Superior temporal gyrus (tissue), 1 donor: ENCODE measurements around the gene MACROH2A2.
"Not testable (repeated sequence)": the region's sequence is repeated elsewhere in the genome, so short reads cannot be mapped to it uniquely, and the experiment has no call there.

Experiments
- DNase-seq: peaks from one replicate; pipeline ENCODE4 v3.0.0-alpha.2; 2016; ENCODE audit errors: extremely low spot score

The MACROH2A2 gene

DNA sequence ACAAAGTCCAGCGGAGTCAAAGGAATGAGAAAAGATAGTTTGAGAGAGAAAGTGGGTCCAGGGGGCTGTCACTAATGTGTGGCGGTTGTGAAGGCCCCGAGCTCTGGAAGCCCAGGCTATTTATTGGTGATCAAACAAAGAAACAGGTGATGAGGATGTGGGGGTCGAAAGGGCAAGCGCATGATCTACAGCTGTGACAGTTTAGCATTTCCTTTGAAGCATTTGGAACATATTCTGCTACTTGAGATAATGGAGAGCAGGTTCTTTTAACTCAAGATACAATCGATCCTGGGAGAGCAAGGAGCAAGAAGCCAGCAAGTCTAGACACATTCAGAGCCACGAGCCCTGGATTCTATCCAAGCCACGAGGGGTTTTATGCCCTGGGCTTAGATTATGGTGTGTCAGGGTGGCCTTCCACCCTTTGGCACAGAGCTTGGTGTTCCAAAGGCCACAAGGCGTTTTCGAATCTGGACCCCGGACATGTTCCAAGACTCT, 48.5 kb downstream of the MACROH2A2 start:
- not testable (repeated sequence) for DNase-seq

DNA sequence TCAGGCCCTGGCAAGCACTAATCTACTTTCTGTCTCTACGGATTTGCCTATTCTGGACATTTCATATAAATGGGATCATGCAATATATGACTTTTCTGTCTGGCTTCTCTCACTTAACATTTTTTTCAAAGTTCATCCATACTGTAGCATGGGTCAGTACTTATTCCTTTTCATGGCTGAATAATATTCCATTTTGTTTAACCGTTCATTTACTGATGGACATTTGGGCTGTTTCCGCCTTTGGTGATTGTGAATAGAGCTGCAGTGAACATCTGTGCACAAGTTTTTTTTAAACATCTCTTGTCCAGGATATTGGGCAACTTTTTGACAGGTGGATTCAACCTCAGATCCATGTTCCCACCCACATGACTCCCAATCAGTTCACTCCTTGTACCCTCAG, 49.0 kb downstream of the MACROH2A2 start:
- no peak for DNase-seq

DNA sequence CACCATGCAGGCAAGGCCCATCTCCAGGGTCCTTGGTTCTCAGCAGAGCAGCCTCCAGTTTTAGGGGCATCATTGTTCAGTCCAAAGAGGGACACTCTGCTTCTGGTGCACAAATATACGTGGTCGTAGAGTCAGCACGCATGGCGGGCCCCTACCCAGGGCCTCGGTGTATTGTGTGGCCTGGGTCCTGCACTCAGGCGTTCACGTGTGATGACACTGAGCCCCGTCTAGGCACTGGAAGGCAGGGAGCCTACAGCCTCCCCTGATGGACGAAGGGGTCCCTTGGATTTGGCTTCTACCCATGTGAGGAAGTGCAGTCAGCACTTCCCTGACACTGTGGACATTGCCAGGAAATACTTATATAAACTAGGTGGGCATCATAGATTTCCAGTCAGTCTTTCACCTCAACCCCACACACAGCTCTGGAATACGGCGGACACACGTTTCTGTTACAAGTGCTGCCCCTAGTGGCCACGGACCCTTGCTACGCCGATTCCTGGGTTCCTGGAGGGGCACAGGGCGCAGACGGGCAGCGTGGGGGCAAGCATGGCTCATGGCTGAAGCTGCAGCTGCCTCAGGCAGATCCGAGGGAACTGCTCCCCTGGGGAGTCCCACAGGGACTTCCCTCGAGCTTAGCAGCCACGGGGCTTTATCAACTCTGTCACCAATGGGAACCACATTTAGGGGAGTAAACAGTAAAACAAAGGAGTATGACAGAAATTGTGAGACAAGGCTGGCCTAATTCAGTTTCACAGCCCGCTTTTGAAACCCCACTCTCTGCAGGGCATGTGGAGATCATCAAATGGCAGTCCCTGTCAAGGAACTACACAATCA, 54.5 kb downstream of the MACROH2A2 start:
- DNase-seq = no peak

DNA sequence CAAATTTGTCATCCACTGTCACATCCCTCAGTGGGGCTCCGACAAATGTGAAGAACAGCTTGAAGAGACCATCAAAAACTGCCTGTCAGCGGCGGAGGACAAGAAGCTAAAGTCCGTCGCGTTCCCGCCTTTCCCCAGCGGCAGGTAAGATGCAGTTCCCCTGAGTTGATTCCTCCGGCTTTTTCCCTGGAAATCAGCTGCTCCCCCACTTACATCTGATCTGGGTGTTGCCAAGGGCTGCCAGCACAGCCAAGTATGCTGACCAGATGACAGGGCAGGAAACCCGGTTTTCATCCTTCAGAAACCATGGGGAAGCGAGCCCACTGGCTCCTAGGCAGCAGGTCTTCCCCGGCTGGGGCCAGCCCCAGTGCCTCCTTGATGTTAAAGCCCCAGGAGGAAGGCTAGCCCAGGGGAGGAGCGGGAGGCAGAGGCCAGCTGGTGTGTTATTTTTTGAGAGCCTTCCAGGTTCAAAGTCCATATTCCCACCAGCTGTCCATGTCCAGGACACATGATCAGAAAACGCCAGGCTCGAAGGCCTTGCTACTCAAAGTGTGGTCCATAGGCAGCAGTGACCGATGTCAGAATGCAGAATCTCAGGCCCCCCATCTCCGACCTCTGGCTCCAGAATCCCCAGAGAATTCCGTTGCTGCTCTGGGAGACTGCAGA, 56.6 kb downstream of the MACROH2A2 start:
- no peak for DNase-seq

DNA sequence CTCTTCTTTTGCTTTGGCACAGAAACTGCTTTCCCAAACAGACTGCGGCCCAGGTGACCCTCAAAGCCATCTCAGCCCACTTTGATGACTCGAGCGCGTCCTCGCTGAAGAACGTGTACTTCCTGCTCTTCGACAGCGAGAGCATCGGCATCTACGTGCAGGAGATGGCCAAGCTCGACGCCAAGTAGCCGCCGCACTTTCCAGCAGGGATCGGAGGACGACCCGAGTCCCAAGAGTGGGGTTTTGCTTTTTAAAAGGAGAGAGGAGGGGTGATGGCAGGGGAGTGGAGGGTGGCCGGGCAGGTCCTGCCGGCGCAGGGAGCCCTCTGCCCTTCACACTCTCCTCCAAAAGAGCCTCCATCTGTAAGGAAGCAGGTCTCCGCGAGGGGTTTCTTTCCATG, 58.9 kb downstream of the MACROH2A2 start:
- no peak for DNase-seq

DNA sequence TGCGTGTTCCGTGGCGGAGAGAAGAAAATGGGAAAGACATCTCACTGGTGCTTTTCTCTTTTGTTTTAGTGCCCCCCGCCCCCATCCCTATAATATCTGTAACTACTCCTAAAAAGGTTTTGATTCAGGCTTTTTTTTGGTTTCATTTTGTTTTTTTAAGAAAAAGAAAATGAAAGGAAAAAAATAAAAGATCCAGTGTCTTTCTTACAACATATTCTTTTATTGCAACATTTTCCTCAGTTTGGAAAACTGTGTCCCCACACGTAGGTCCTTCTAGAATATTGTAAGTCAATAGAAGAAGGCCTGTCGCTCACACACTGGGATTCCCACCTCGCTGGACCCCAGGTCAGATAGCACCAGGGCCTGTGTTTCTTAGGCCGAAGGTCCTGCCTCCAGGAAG, 59.4 kb downstream of the MACROH2A2 start:
- no peak for DNase-seq

DNA sequence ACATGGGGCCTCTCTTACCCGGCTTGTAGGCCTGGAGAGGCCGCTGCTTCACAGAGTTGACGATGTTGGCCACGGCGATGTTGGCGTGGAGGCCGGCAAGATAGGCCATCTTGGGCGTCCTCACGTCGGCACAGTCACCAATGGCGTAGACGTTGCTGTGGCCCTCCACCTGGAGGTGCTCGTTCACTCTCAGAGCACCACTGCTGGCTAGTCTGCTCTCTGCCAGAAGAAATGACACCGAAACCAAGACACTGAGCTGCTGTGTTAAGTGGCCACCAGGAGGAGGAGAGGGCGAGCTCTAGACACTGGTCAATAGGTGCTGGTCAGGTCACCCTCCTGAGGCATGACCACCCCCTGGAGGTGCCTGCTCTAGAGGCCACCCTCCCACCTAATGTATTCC, 62.3 kb downstream of the MACROH2A2 start:
- DNase-seq = no peak

DNA sequence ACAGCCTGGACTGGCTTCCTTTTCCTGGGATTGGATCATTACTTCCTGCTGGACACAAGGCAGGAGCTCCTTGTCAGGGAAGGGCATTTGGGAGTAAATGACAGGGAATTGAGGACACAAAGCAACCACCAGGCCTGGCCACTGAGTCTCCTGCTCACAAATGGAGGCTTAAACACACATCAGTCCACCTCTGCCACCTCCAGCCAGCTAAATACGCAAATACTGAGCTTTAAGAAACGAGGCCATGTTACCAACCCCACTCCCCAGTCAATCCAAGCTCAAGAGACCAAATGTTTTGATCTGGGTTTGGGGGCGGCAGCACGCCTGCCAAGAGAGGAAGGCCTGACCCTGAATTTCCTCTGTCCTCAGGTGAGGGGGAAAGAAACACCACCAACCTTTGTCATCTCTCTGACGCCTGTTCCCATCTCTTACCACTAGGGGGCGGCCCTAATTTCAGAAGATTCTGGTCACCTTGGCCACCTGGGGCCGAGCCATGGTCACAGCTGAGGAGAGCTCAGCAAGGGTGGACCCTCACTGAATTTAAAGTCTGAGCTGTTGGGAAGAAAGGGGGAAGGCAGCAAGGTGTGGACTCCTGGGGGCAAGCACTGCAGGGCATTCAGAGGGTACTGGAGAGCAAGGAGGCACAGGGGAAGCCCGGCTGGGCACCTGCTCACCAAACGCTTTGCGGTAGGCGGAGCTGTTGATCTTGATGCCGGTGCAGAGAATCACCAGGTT, 63.5 kb downstream of the MACROH2A2 start:
- peak; percentile 60 for DNase-seq

DNA sequence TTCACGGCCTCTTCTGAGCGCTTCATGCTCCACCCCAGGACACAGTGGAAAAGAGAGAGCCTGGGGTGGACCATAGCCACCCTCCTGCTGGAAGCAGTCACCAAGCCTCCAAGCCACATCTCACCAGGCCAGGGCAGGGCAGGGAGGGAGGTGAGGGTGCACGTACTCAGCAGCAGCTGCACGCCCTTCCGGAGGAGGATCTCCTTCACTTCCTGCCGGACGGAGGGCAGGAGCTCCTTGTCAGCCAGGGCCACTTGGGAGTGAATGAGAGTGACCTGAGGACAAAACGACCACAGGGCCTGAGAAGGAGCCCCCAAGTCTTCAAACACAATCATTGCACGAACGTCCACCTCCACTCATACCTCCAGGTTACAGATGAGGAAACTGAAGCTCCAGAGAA, 65.0 kb downstream of the MACROH2A2 start:
- DNase-seq = no peak

DNA sequence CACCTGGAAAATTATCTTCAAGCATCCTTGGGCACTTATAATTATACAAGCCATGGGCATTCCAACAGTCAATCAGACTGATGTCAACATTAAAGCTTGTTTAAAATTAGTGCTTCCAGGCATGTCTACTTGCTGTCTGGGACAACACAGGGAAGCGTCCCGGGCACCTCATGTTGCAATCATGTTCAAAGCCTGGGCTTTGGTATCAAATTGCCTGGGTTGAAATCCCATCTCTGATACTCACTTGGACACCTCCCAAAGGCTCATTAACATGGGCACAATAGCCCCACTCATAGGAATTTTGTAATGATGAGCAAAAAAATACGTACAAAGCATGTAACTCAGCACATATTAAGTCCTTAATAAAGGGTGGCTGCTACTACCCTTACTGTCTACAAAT, 65.5 kb downstream of the MACROH2A2 start:
- no peak for DNase-seq

DNA sequence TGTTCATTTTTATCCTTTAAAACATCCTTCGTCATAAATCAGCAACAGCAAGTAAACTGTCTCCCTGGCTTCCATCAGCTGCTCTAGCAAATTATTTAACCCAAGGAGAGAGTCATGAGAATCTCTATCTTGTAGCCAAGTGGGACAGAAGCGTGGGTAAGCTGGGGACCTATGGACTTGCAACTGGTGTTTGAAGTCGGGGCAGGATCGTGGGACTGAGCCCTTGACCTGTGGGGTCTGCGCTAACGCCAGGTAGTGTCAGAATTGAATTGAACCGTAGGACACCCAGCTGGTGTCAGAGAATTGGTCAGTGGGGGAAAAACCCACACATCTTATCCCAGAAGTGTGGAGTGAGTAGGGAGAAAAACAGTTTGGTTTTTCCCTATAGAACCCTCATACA, 66.6 kb downstream of the MACROH2A2 start:
- no peak for DNase-seq

DNA sequence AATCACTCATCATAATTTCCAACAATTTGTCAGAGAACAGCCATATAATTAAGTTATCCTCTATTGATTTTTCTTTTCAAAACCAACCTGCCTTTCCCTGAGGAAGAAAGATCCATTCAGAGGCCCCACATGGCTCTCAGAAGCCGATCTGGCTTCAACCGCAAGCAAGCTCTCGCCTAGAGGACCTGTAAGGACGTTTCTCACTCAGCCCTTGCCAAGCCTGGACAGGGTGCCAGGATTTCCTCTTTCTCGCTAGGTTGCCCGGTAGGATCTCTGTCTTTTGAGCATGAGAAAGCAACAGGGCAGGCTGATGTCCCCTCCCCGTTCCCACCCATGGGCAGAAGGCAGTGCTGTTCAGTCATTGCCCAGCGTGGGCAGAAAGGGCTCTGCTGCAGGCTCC, 67.0 kb downstream of the MACROH2A2 start:
- DNase-seq = no peak

DNA sequence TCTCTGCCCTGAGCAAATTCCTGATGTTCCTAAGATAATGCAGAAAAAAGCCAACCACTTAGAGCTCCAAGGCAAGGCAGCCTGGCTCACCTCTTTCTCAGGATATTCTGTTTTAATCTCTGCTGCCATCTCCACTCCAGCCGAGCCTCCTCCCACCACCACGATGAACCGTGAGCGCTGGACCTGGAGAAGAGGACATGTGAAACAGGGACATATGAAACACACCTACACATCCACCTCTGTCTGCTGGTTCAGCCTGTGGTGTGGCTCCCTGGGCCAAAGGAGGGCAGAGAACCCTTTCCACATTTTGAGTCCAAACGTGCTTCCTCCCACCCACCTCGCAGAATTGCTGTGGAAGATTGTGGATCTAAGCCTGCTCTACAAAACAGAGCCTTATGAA, 67.8 kb downstream of the MACROH2A2 start:
- DNase-seq = no peak

DNA sequence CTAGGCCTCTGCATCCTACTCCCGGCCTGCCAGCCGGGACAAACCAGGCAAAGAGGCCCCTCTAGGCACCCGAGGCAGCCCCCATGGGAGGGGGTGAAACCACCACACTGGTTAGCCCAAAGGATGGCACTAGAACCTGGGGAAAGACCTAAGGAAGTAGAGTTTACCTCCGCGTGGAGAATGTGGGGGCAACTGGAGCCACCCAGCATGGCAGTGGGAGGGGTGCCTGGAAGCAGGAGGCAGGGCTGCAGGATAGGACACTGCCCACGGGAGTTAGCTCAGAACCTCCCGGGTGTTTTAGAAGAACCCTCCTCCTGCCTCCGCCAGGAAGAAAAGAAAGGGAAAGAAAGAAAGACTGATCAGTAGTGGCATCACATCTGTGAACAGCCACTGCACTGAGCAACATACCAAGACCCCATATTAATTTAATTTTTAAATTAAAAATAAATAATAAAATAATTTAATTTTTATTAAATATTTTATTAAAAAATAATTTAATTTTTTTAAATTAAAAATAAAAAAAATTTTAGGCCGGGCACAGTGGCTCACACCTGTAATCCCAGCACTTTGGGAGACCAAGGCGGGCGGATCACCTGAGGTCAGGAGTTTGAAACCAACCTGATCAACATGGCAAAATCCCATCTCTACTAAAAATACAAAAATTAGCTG, 68.8 kb downstream of the MACROH2A2 start:
- DNase-seq = no peak

DNA sequence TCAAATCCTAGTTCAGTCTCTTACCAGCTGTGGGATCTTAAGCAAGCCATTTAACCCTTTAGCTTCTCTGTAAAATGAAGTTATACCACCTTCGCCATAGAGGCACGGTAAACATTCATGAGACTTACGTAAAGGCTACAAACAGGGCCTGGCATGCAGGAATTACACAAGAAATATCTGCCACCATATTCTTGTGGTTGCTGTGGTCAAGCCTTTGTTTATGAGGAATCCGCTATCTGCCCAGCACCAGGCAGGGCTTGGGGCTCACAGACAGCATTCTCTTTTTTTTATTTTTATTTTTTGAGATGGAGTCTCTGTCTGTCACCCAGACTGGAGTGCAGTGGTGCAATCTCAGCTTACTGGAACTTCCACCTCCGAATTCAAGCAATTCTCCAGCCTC, 70.1 kb downstream of the MACROH2A2 start:
- DNase-seq = no peak

DNA sequence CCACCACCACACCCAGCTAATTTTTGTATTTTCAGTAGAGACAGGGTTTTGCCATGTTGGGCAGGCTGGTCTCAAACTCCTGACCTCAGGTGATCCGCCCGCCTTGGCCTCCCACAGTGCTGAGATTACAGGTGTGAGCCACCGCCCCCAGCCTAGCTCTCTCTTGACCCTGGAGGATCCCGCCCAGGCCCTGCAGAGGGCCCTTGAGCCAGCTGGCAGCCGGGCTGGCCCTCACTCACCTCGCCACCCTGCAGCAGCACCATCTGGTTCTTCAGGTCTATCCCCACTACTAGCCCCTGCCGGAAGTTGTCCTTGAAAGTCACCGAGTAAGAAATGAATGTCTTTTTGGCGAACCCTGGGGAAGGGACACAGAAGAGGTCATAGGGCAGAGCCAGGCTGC, 70.5 kb downstream of the MACROH2A2 start:
- DNase-seq = not testable (repeated sequence)

DNA sequence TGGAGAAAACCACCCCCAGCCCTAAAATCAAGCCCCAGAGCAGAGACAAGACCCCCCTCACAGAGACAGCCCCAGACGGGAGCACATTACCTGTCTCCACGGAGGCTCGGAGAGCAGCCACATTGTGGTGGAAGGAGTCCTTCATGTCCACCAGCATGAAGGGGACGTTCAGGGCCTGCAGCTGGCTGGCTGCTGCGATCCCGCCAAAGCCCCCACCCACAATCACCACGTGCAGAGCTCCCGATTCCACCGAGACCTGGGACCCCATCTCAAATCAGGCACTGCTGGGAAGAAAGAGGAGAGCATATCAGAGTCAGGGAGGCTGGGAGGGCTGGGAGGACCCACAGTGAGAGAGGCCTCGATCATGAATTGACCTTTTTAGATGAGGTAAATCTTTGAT, 71.2 kb downstream of the MACROH2A2 start:
- DNase-seq = no peak

DNA sequence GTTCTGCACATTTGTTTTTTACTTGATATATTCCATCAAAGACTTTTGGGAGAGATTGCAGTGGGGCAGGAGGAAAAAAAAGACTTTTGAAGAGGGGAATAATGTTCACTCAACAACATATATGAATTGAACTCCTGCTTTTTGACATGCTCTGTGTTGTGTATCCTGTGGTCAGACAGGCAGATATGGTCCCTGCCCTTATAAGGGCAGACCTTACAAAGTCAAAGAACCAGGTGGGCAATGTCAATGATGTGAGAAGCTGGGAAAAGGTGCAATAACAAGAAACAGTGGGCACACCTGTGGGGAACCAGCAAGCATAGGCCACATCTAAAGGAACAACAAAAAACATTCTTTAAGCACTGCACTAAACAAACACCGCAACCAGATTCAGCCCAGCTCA, 71.8 kb downstream of the MACROH2A2 start:
- no peak for DNase-seq

DNA sequence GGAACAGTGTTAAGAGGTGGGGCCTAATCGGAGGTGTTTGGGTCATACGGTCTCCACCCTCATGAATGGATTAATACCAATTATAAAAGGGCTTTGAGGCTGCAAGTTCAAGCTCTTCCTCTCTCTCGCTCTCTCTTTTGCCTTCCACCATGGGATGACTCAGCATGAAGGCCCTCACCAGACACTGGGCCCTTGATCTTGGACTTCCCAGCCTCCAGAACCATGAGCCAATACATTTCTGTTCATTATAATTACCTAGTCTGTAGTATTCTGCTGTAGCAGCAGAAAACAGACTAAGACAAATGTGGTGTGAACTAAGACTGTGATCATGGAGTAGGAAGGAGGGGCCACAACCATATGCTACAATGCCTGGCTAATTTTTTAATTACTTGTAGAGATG, 72.3 kb downstream of the MACROH2A2 start:
- no peak for DNase-seq

DNA sequence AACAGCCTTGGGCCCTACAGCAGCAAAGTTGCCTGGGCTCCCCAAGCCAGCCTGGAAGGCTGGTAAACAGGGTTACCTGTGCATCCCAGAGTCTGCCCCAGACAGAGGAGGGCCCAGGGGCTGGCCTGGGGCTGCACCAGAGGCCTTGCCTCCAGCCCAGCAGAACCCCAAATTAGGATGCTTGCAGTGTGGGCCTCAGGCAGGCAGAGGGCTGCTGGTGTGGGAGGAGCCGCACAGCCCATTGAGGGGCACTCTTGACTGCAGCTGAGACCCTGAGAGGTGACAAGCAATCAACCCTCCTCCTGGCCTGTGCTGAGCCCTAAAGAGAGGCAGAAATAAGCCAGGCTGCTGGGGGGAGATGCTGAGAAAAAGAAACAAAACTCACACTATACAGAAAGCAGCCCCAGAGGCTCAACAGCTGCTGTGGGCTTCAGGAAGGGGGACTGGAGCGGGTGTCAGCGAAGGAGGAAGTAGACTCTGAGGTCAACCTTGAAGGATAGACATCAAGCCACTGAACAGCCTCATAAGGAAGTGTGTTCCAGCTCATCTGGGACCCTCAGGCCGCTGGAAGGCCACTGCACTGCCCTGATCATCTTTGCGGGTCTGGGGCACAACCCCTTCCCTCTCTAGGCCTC, 73.4 kb downstream of the MACROH2A2 start:
- DNase-seq = no peak

DNA sequence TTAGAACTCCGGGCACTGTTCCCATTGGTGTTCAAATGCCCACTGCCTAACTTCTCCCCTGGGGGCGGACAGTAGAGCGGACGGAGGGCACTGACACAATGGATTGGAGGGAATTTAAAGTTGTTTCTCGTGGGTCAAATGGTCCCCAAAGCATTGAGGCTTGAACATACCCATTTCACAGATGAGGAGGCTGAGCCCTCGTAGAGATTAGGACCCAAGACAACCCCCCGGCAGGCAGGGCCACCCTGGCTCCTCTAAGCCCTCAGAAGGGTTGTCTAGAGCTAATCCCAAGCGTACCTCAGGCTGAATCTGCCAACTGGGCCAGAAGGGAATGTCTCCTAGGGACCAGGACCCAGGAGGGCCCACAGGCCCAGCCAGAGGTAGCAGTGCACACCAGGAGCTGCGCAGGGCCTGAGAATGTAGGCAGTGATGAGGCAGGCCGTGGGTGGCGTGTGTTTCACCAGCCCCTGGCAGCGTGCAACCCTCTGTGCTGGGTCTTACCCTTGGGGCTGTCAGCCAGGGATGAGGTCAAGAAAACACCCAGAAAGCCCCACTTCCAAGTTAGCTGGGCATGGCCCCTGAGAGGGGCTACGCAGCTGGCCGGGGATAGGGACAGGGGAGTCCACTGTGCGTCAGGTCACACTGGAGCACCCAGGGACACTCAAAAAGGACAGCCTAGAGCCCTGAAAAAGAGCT, 74.2 kb downstream of the MACROH2A2 start:
- no peak for DNase-seq
